ENCODE data around the gene SPAST. TPM values are rescaled to one million over a fixed set of nuclear protein-coding genes. Genes with fewer than 3 reads are reported as not detected.

Gene SPAST
- total and polyA plus RNA-seq, 9 of the 15 experiments (the other 6 are each of a cell fraction or from before 2014, with no cell fraction given): 7.4 to 37.0 (median 19.0) TPM

DNA sequence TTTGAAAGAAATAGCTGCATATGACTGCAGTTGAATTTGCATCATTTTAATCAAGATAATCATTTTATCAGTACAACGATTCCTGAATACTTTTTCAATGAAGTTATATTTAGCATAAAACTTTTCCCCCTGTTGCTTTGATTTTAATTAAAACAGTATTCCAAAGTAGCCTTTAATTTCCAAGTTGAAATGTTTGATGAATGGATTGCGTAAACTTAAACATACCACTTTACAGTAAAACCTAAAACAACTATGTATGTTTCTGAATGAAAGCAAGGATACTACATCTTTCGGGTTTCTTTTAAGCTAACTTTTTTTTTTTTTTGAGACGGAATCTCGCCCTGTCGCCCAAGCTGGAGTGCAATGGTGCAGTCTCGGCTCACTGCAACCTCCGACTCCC, 1.4 kb downstream of the SPAST start:
- Histone ChIP-seq H3K36me3 (ENCODE audit: control insufficient read depth, insufficient read depth, low read length) (peaks cover 3% of the 10 kb centered on the region; the same call in 2 of the 3 replicates), H3K4me3 (peak overlapping the region; percentile 96), H3K4me2 (ENCODE audit: insufficient read depth, low read length) (peak overlapping the region; percentile 94), H3K27me3 (ENCODE audit: control insufficient read depth in 2 of 2, insufficient read depth in 2 of 2, low read length in 2 of 2) (no peaks in the 10 kb centered on the region), H3K27ac (ENCODE audit: extremely low read depth, low read depth, low read length) (peak overlapping the region; percentile 89; the same call in 1 of the 3 replicates), H3K9ac (ENCODE audit: insufficient read depth in 1 of 2, low read depth in 2 of 2, low read length in 2 of 2) (peak overlapping the region; percentile 65 to 81; a peak in 3 of 4 replicates), H2AFZ (ENCODE audit: low read depth, low read length) (peak overlapping the region; percentile 81; the same call in 1 of the 2 replicates), H3K79me2 (ENCODE audit: control insufficient read depth, insufficient read depth, low read length) (peaks cover 28% of the 10 kb centered on the region), H3K9me1 (ENCODE audit: control insufficient read depth, insufficient read depth, low read length) (no peaks in the 10 kb centered on the region), H4K20me1 (replicated peaks; ENCODE audit: control insufficient read depth, insufficient read depth, low read length) (no peaks in the 10 kb centered on the region), H3K4me1 (replicated peaks in 1 of 2; ENCODE audit: control insufficient read depth in 2 of 2, insufficient read depth in 2 of 2, low read length in 2 of 2) (peaks cover 5 to 43% of the 10 kb centered on the region in 2 experiments; a peak in 3 of 5 replicates), H3K9me3 (replicated peaks; ENCODE audit: control insufficient read depth, insufficient read depth, low read depth, low read length) (no peaks in the 10 kb centered on the region)
- ChIA-PET POLR2A (interaction anchor here (1.5 to 3.2 kb wide), 2 partner anchors 10 to 100 kb away, joined by 4 to 30 read pairs; partner anchors contain the start of gene SLC30A6), CTCF (ENCODE audit: low intra/inter-chr PET ratio) (no interaction called here)
- intact Hi-C loops (cut with micrococcal nuclease): loop anchor here (5.0 kb wide), 1 partner anchor 213 kb away; the partner anchor contains the start of gene YIPF4
- WGBS (ENCODE audit: insufficient coverage, low coverage, missing lambda C conversion rate): 64% methylated on average over 8 of the region's 8 CpGs
- DNase-seq (ENCODE audit: extremely low read depth in 1 of 4, low spot score in 3 of 4): no peak
- no peak for ATAC-seq
- TSS peak; percentile 69 for BruUV-seq (replicated peaks)
- TF ChIP-seq, protein P1, sequence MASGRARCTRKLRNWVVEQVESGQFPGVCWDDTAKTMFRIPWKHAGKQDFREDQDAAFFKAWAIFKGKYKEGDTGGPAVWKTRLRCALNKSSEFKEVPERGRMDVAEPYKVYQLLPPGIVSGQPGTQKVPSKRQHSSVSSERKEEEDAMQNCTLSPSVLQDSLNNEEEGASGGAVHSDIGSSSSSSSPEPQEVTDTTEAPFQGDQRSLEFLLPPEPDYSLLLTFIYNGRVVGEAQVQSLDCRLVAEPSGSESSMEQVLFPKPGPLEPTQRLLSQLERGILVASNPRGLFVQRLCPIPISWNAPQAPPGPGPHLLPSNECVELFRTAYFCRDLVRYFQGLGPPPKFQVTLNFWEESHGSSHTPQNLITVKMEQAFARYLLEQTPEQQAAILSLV (tag; IDR thresholded peaks at IDR 0.05): 0 out of 2 replicates have a peak, but pooled peaks have one; percentile 11
- TF ChIP-seq CEBPG (CRISPR knock-in tag; IDR thresholded peaks at IDR 0.05) (no peak), CEBPG (tag; conservative IDR thresholded peaks at IDR 0.05 in 1 of 2, IDR thresholded peaks at IDR 0.05 in 1 of 2) (peak; percentile 44 to 59; a peak in 3 of 4 replicates), FOXJ2 (tag; IDR thresholded peaks at IDR 0.05) (no peak), FOXK2 (conservative IDR thresholded peaks at IDR 0.05 in 1 of 2, IDR thresholded peaks at IDR 0.05 in 1 of 2; ENCODE audit: low read depth in 2 of 2) (0 out of 4 replicates have a peak, but pooled peaks of 1 of the 2 experiments have one; percentile 4), CEBPB (tag; IDR thresholded peaks at IDR 0.05) (peak; percentile 82)
- TF ChIP-seq, protein P2, sequence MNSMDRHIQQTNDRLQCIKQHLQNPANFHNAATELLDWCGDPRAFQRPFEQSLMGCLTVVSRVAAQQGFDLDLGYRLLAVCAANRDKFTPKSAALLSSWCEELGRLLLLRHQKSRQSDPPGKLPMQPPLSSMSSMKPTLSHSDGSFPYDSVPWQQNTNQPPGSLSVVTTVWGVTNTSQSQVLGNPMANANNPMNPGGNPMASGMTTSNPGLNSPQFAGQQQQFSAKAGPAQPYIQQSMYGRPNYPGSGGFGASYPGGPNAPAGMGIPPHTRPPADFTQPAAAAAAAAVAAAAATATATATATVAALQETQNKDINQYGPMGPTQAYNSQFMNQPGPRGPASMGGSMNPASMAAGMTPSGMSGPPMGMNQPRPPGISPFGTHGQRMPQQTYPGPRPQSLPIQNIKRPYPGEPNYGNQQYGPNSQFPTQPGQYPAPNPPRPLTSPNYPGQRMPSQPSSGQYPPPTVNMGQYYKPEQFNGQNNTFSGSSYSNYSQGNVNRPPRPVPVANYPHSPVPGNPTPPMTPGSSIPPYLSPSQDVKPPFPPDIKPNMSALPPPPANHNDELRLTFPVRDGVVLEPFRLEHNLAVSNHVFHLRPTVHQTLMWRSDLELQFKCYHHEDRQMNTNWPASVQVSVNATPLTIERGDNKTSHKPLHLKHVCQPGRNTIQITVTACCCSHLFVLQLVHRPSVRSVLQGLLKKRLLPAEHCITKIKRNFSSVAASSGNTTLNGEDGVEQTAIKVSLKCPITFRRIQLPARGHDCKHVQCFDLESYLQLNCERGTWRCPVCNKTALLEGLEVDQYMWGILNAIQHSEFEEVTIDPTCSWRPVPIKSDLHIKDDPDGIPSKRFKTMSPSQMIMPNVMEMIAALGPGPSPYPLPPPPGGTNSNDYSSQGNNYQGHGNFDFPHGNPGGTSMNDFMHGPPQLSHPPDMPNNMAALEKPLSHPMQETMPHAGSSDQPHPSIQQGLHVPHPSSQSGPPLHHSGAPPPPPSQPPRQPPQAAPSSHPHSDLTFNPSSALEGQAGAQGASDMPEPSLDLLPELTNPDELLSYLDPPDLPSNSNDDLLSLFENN (IDR thresholded peaks at IDR 0.05; ENCODE audit: low read depth in 2 of 2, low read length in 2 of 2): no peak
- no peak for FAIRE-seq
- in situ Hi-C loops (cut with MboI): no loop called here

All from K562 (cell line).